ENCODE measurements around the gene PARN. TPM values are rescaled to one million over a fixed set of nuclear protein-coding genes. Genes with fewer than 3 reads are reported as not detected.
A peak's percentile ranks its signal among the peaks of the same experiment; 100 is the strongest.

The PARN gene
- total and polyA plus RNA-seq, 2 of the 8 experiments (the other 6 are each of a cell fraction or from before 2014, with no cell fraction given), result 24.5 to 44.6 TPM

- Histone ChIP-seq H3K36me3 (ENCODE audit: control insufficient read depth in 2 of 4, insufficient read depth in 4 of 4, low read length in 3 of 4) (peaks cover 0 to 5% (median 1%) of the 10 kb centered on the region in 4 experiments; a peak in 2 of 8 replicates), H3K18ac (ENCODE audit: extremely low read depth, low read length) (no peak overlapping the region; the same call in 1 of the 2 replicates), H2BK12ac (ENCODE audit: low read depth, low read length) (no peak overlapping the region), H3K27ac (ENCODE audit: low read depth, low read length) (no peak overlapping the region), H3K56ac (replicated peaks; ENCODE audit: insufficient read length, low read depth, low read length) (no peak overlapping the region), H3K27me3 (replicated peaks in 1 of 4; ENCODE audit: control insufficient read depth in 3 of 4, extremely low read depth in 1 of 4, insufficient read depth in 3 of 4, low read length in 3 of 4) (no peaks in the 10 kb centered on the region), H2BK20ac (ENCODE audit: low read length) (no peak overlapping the region), H4K20me1 (replicated peaks in 1 of 2; ENCODE audit: control insufficient read depth in 1 of 2, insufficient read depth in 2 of 2, low read length in 2 of 2) (no peaks in the 10 kb centered on the region), H3K14ac (ENCODE audit: insufficient read length) (no peak overlapping the region), H4K8ac (ENCODE audit: extremely low read depth, insufficient read depth, low read length) (no peak overlapping the region), H4K5ac (ENCODE audit: insufficient read length, low read depth, low read length) (no peak overlapping the region), H2BK15ac (ENCODE audit: low read length) (no peak overlapping the region), H3K79me2 (ENCODE audit: control insufficient read depth in 1 of 2, insufficient read depth in 2 of 2, low read length in 2 of 2) (no peaks in the 10 kb centered on the region), H3K4me1 (replicated peaks in 1 of 4; ENCODE audit: control insufficient read depth in 3 of 4, insufficient read depth in 4 of 4, low read length in 3 of 4) (peaks cover 0 to 7% (median 3%) of the 10 kb centered on the region in 4 experiments; a peak in 3 of 7 replicates), H3K79me1 (ENCODE audit: low read depth, low read length) (no peaks in the 10 kb centered on the region), H3K4me2 (ENCODE audit: insufficient read depth in 1 of 2, low read depth in 2 of 2, low read length in 2 of 2) (no peak overlapping the region), H3K23me2 (ENCODE audit: low read depth, low read length) (no peaks in the 10 kb centered on the region), H3K4me3 (ENCODE audit: extremely low read depth in 1 of 4, insufficient read depth in 2 of 4, low read depth in 3 of 4, low read length in 4 of 4) (no peak overlapping the region), H2BK120ac (replicated peaks; ENCODE audit: low read depth, low read length) (no peak overlapping the region), H4K91ac (replicated peaks; ENCODE audit: insufficient read length, low read length) (no peak overlapping the region), H2BK5ac (ENCODE audit: low read depth, low read length) (no peak overlapping the region), H3K9ac (replicated peaks in 1 of 4; ENCODE audit: extremely low read depth in 1 of 4, low read depth in 3 of 4, low read length in 3 of 4) (no peak overlapping the region), H3K4ac (replicated peaks; ENCODE audit: insufficient read length, low read depth, low read length) (no peak overlapping the region), H2AFZ (ENCODE audit: low read length) (no peak overlapping the region), H2AK5ac (ENCODE audit: low read depth, low read length) (0 out of 2 replicates have a peak overlapping the region, but pooled peaks have one; percentile 15), H3K9me3 (ENCODE audit: insufficient read depth in 2 of 2, low read depth in 1 of 2, low read length in 1 of 2) (peaks cover 0 to 3% of the 10 kb centered on the region in 2 experiments; a peak in 1 of 4 replicates), H3K23ac (ENCODE audit: insufficient read length) (no peak overlapping the region)
- FAIRE-seq (no peak), DNase-seq (ENCODE audit: low read depth in 1 of 2, low spot score in 2 of 2) (no peak)
- 88% methylated on average over 4 of the region's 4 CpGs; no CpG with 5 or more reads in 1 of the 2 experiments for WGBS, 2 experiments (ENCODE audit: extremely low coverage in 1 of 2, insufficient coverage in 1 of 2, insufficient read length in 1 of 2, insufficient replicate concordance in 2 of 2, low coverage in 1 of 2, low lambda C conversion rate in 2 of 2, missing lambda C conversion rate in 1 of 2)
- ChIA-PET CTCF (ENCODE audit: partially characterized antibody) (interaction anchor here (1.2 to 1.3 kb wide), 2 partner anchors 20 to 61 kb away, joined by 4 to 5 read pairs; no protein-coding TSS in a partner anchor), POLR2A (ENCODE audit: partially characterized antibody) (no interaction called here)
- no peak for TF ChIP-seq SP2 (IDR thresholded peaks at IDR 0.05; ENCODE audit: low read length)
- no peak for TF ChIP-seq HDAC6 (IDR thresholded peaks at IDR 0.05; ENCODE audit: low read depth, low read length)
- TF ChIP-seq FOSL1 (IDR thresholded peaks at IDR 0.05; ENCODE audit: insufficient read depth, low read depth, low read length), result no peak
- no peak for TF ChIP-seq PHF8 (conservative IDR thresholded peaks at IDR 0.05; ENCODE audit: low read depth, low read length)
- TF ChIP-seq TBP (IDR thresholded peaks at IDR 0.05; ENCODE audit: low read depth, low read length), result no peak
- TF ChIP-seq KDM1A (IDR thresholded peaks at IDR 0.05; ENCODE audit: borderline replicate concordance, low read length), result no peak
- no peak for TF ChIP-seq MAX (IDR thresholded peaks at IDR 0.05)
- no peak for TF ChIP-seq POLR2AphosphoS5 (IDR thresholded peaks at IDR 0.05; ENCODE audit: low read depth, low read length)
- TF ChIP-seq NRF1 (IDR thresholded peaks at IDR 0.05; ENCODE audit: low read depth, low read length), result no peak
- no peak for TF ChIP-seq SP4 (IDR thresholded peaks at IDR 0.05; ENCODE audit: low read length)
- TF ChIP-seq CBX5 (IDR thresholded peaks at IDR 0.05; ENCODE audit: low read depth, low read length), result no peak
- no peak for TF ChIP-seq CHD2 (IDR thresholded peaks at IDR 0.05; ENCODE audit: low read length)
- TF ChIP-seq EGR1 (IDR thresholded peaks at IDR 0.05; ENCODE audit: borderline replicate concordance, low read depth, low read length), result no peak
- TF ChIP-seq KDM4A (IDR thresholded peaks at IDR 0.05; ENCODE audit: low read depth, low read length, severe bottlenecking), result no peak
- no peak for TF ChIP-seq SRF (IDR thresholded peaks at IDR 0.05; ENCODE audit: low read depth, low read length)
Observed at GRCh38 chr16:14428043-14428442, 202.0 kb downstream of the PARN start.
